Endothelial cell of umbilical vein (primary cell): Measurements from ENCODE around the gene TARS1.

ENCODE experiments used
- CTCF ChIP-seq, 2 donors: IDR thresholded peaks; 1 replicate in 1 of 2; 2 replicates in 1 of 2; pipeline ENCODE4 v1.5.1; 2011; ENCODE audit warnings: low read length in 2 of 2, mild to moderate bottlenecking in 2 of 2, moderate library complexity in 2 of 2, control low read depth in 1 of 2, inconsistent platforms in 1 of 2, low read depth in 1 of 2; ENCODE audit not compliant: insufficient read depth in 1 of 2; ENCODE audit errors: extremely low read depth in 1 of 2
- POLR2AphosphoS5 ChIP-seq: IDR thresholded peaks from 2 replicates; pipeline ENCODE4 v1.6.1; 2012; ENCODE audit warnings: low read depth, mild to moderate bottlenecking, control low read depth, low read length, moderate library complexity; ENCODE audit not compliant: insufficient read depth

GRCh38 chr5:33480876-33481275 lies 40.1 kb downstream of the TARS1 start:
- TF ChIP-seq CTCF (IDR thresholded peaks at IDR 0.05; ENCODE audit: extremely low read depth in 1 of 2, insufficient read depth in 1 of 2, low read depth in 1 of 2, low read length in 2 of 2), result no peak
- TF ChIP-seq POLR2AphosphoS5, result no peak
